Left colon (tissue), 2 donors: Measurements from ENCODE around the gene QRSL1. TPM values are rescaled to one million over a fixed set of nuclear protein-coding genes. Genes with fewer than 3 reads are reported as not detected.
"Not testable (repeated sequence)": the region's sequence is repeated elsewhere in the genome, so short reads cannot be mapped to it uniquely, and the experiment has no call there.

Source experiments
- ATAC-seq: fragments of 200-7000 bp; cut with Tn5 transposase; one replicate; pipeline ENCODE4 v1.9.1; 2020; ENCODE audit warnings: mild to moderate bottlenecking, moderate library complexity
- DNase-seq, 2 donors: peaks; one replicate each; pipeline ENCODE4 v3.0.0-alpha.2; 2020
- intact Hi-C, 2 donors: fragments of 100-400 bp; cut with DNase I in 1 of 2; cut with micrococcal nuclease in 1 of 2; formaldehyde crosslinking; loops; one replicate each; pipeline versions ENCODE4 v1.11.2 to v1.14.0; 2022; cut with DNase I, micrococcal nuclease
- total RNA-seq, 2 donors: library from RNA; stranded (reverse); fragmentation: NEBNext Ultra II Directional; extraction: Animal tissue kit (Norgen Biotek cat#: 25700); gene quantifications; one replicate each; pipeline ENCODE4 v1.2.1, GENCODE V29; 2021
- donor health status: DM: no; HTN: no; CAD: no.
- donor health status: DM: yes; HTN: yes; CAD: no.

QRSL1 gene
- total RNA-seq, 2 donors from 2014 or later = 14.2 to 14.4 TPM

GRCh38 chr6:106618324-106618723 is 11.1 kb upstream of the QRSL1 start:
- peak; percentile 34 for ATAC-seq

GRCh38 chr6:106619223-106619622 is 10.2 kb upstream of the QRSL1 start:
- intact Hi-C loops = no loop called here
- DNase-seq (no peak), ATAC-seq (no peak)

More at GRCh38 chr6:106618324-106618723, 11.1 kb upstream of the QRSL1 start:
- intact Hi-C loops = no loop called here
- no peak for DNase-seq

- DNase-seq (no peak), ATAC-seq (no peak)
- intact Hi-C loops = no loop called here
These were observed 8.3 kb upstream of the QRSL1 start for GRCh38 chr6:106620931-106621672.

- ATAC-seq (no peak), DNase-seq (no peak)
- intact Hi-C loops = no loop called here
These were observed 7.0 kb upstream of the QRSL1 start for GRCh38 chr6:106622412-106622811.

DNA sequence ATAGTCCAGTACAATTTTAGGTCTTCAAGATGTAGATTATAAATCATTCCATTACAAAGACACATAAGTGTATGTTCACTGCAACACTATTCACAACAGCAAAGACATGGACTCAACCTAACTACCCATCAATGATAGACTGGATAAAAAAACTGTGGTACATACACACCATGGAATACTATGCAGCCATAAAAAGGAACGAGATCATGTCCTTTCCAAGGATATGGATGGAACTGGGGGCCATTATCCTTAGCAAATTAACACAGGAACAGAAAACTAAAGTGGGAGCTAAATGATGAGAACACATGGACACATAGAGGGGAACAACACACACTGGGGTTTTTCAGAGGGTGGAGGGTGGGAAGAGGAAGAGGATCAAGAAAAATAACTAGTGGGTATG is 6.3 kb upstream of the QRSL1 start:
- DNase-seq (no peak), ATAC-seq (no peak)
- intact Hi-C loops = no loop called here

DNA sequence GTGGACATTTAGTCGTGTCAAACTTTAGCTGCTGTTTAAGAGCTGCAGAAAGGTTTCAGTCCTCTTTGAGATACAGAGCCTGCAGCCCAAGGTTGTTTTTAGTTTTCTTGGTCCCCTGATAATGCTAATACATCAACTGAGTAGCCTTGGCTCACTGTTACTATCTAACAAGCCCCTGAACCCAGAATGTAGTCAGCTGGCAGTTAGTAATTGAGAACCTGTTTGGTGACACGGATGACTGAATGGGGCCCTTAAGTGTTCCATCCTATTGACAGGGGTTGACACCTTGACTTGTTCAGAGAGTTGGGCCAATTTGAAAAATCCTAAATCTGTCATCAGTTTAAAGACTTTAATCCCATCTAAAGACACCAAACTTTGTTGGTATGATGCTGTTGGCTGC is 2.9 kb upstream of the QRSL1 start:
- intact Hi-C loops = no loop called here
- ATAC-seq (no peak), DNase-seq (no peak)

- ATAC-seq = peak; percentile 8
- DNase-seq, intact Hi-C loops: not testable (repeated sequence)
These were observed 1.6 kb upstream of the QRSL1 start for GRCh38 chr6:106627760-106628159.

DNA sequence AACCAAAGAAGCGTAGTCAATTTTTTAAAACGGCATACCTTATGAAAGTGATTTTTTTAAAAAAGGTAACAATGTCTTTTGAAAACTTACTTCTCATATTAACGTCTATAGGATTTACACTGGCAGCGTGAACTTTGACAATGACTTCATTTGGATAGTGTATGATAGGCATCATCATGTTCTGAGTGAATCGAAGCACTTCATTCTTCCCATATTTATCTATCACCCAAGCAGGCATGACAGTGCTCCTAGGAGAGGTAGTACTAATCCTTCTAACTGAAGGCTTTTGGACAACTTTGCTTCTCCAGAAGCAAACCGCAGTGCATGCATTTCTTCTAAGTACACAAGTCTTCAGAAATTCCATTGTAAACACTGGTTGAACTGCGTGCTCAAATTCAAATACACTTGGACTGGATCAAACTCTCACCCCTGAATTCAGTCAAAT is 698 bp upstream of the QRSL1 start:
- no peak for DNase-seq
- intact Hi-C loops = no loop called here
- ATAC-seq = peak; percentile 33

- intact Hi-C loops = no loop called here
- DNase-seq (no peak), ATAC-seq (no peak)
These were observed 433 bp downstream of the QRSL1 start for GRCh38 chr6:106629859-106630163.

GRCh38 chr6:106630366-106630765 is 988 bp downstream of the QRSL1 start:
- peak; percentile 68 for ATAC-seq
- intact Hi-C loops = no loop called here
- no peak for DNase-seq

DNA sequence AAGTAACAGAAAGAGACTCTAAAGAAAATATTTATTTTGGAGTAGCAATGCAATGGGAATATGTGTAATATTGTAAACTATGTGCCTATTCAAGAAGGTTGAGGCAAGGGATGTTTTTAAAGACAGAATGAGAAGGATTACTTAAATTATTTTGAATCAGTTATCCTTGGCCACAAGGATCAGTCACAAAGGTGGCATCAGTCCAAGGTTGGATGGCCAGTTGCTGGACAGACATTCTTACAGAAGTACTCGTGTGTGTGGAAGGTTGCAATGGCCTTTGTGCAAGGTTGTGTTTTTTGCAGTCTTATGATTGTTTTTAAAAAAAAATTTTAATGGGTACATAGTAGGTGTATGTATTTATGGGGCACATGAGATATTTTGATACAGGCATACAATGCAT is 2.0 kb downstream of the QRSL1 start:
- DNase-seq = no peak
- intact Hi-C loops = no loop called here
- ATAC-seq = no peak

GRCh38 chr6:106634565-106634964 is 5.2 kb downstream of the QRSL1 start:
- DNase-seq (no peak), ATAC-seq (no peak)
- intact Hi-C loops = no loop called here

GRCh38 chr6:106637051-106637716 is 7.8 kb downstream of the QRSL1 start:
- intact Hi-C loops = no loop called here
- DNase-seq = no peak
- ATAC-seq = no peak

DNA sequence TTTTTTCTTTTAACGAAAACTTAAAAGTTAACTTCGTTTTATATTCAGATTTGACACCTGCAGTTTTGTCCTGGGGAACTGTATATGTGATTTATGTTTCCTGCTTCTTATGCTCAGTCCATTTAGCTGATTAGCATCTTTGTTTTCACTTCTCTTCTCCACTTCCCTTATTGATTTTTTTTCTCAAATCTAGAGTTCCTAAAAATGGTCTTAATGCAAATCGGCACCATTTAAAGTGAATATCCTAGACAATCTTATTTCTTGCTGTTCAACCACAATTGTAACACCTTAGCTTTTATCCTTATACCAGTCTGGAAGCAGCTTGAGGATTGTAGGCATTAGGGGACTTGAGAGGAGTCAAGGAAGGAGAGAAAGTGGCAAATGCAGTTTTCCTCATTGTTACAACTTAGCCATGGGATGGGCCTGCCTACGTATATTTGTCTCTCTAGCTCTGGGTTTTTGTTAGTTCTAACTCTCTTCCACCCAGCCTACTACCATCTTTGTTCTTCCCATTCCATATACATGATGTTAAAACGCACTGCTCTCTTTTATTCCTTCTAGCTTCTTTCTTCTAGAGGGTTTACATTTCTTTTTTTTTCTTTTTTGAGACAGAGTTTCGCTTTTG is 8.5 kb downstream of the QRSL1 start:
- DNase-seq (no peak), ATAC-seq (no peak)
- intact Hi-C loops = no loop called here

DNA sequence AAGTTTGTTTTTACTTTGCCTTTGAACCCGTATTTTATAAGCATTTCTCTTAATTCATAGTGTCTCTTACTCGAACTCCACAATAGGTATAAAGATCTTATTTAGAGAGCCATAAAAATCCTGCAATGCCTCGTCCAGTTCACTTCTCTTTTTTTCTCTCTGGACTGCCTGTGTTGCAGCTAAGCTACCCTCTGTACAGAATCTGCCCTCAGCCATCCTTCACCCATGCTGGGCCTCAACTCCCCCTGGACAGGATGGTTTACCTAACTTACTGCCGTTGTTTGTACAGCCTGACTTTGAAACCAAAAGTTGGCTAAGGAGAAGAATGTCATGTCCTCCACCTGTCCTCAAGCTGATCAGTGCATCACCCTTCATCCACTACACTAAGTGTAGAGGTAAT is 10.4 kb downstream of the QRSL1 start:
- DNase-seq (no peak), ATAC-seq (no peak)
- intact Hi-C loops = no loop called here

- intact Hi-C loops = no loop called here
- ATAC-seq (no peak), DNase-seq (no peak)
These were observed 13.1 kb downstream of the QRSL1 start for GRCh38 chr6:106642476-106642875.

- no peak for ATAC-seq
- no peak for DNase-seq
- intact Hi-C loops = no loop called here
These were observed 13.7 kb downstream of the QRSL1 start for GRCh38 chr6:106643061-106643460.

- intact Hi-C loops = no loop called here
- ATAC-seq = no peak
- DNase-seq = no peak
These were observed 19.4 kb downstream of the QRSL1 start for GRCh38 chr6:106648651-106649308.

GRCh38 chr6:106658469-106658868 is 29.1 kb downstream of the QRSL1 start:
- DNase-seq = no peak
- intact Hi-C loops = no loop called here
- ATAC-seq = no peak

DNA sequence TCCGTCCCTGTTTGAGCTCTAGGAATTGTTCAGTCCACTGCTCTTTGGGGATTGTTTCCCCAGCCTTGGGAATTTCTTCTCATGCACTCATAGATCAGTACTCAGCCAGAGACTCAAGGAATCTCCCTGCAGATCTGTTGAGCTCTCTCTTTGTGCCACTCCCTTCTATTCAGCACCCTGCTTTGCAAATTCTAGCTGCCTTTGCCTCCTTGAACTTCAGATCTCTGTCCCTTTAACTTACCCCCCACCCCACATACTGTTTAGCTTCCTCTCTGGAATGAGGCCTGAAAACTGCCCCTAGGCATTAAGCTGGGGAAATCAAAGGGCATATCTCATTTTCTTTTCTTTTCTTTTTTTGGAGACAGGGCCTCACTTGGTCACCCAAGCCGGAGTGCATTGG is 30.5 kb downstream of the QRSL1 start:
- no peak for DNase-seq
- no peak for ATAC-seq
- intact Hi-C loops = no loop called here
